ENCODE measurements around the gene VDAC1. TPM values are rescaled to one million over a fixed set of nuclear protein-coding genes. Genes with fewer than 3 reads are reported as not detected.
"Not testable (repeated sequence)": the region's sequence is repeated elsewhere in the genome, so short reads cannot be mapped to it uniquely, and the experiment has no call there.

Gene VDAC1
- total RNA-seq (2014; rRNA removed; shearing (Covaris generic)), result 373 and 402 TPM in 2 replicates

- peak; percentile 86 for DNase-seq (ENCODE audit: low read depth)
Observed at GRCh38 chr5:134004626-134005416, at the start of gene VDAC1. Gene VDAC1 (minus strand): TSS chr5:134004975. CDS start chr5:133993012, 11,963 bp downstream.

GRCh38 chr5:134053840-134054338 is 49.1 kb upstream of the VDAC1 start:
- peak; percentile 76 for DNase-seq (ENCODE audit: low read depth)

GRCh38 chr5:134053314-134053839 is 48.6 kb upstream of the VDAC1 start:
- no peak for DNase-seq (ENCODE audit: low read depth)

GRCh38 chr5:134051305-134051704 is 46.5 kb upstream of the VDAC1 start:
- peak; percentile 22 for DNase-seq (ENCODE audit: low read depth)

- DNase-seq (ENCODE audit: low read depth), result no peak
Observed at GRCh38 chr5:134048864-134049263, 44.1 kb upstream of the VDAC1 start.

- DNase-seq (ENCODE audit: low read depth), result no peak
Observed at GRCh38 chr5:134047687-134048056, 42.9 kb upstream of the VDAC1 start.

- DNase-seq (ENCODE audit: low read depth), result no peak
Observed at GRCh38 chr5:134046801-134047686, 42.3 kb upstream of the VDAC1 start.

- no peak for DNase-seq (ENCODE audit: low read depth)
Observed at GRCh38 chr5:134046330-134046729, 41.6 kb upstream of the VDAC1 start.

GRCh38 chr5:134043793-134044792 is 39.3 kb upstream of the VDAC1 start:
- DNase-seq (ENCODE audit: low read depth), result no peak

GRCh38 chr5:134041570-134042411 is 37.0 kb upstream of the VDAC1 start:
- DNase-seq (ENCODE audit: low read depth), result peak; percentile 21

- DNase-seq (ENCODE audit: low read depth), result peak; percentile 76
Observed at GRCh38 chr5:134038138-134038537, 33.4 kb upstream of the VDAC1 start.

GRCh38 chr5:134037160-134037559 is 32.4 kb upstream of the VDAC1 start:
- DNase-seq (ENCODE audit: low read depth), result no peak

GRCh38 chr5:134034326-134034725 is 29.6 kb upstream of the VDAC1 start:
- DNase-seq (ENCODE audit: low read depth), result no peak

GRCh38 chr5:134030303-134030964 is 25.7 kb upstream of the VDAC1 start:
- DNase-seq (ENCODE audit: low read depth), result not testable (repeated sequence)

- DNase-seq (ENCODE audit: low read depth), result peak; percentile 91
Observed at GRCh38 chr5:134029156-134029555, 24.4 kb upstream of the VDAC1 start.

- no peak for DNase-seq (ENCODE audit: low read depth)
Observed at GRCh38 chr5:134028496-134028895, 23.7 kb upstream of the VDAC1 start.

- no peak for DNase-seq (ENCODE audit: low read depth)
Observed at GRCh38 chr5:134027288-134027615, 22.5 kb upstream of the VDAC1 start.

- peak; percentile 77 for DNase-seq (ENCODE audit: low read depth)
Observed at GRCh38 chr5:134026521-134027287, 21.9 kb upstream of the VDAC1 start.

GRCh38 chr5:134025786-134026185 is 21.0 kb upstream of the VDAC1 start:
- DNase-seq (ENCODE audit: low read depth), result no peak
